HEK293 (cell line): Measurements from ENCODE around the gene MYO1G.

Experiments used
- CTCF ChIP-seq: fragments of 450-650 bp; formaldehyde crosslinking; IDR thresholded peaks from 2 replicates; pipeline ENCODE4 v1.5.1; 2016; ENCODE audit warnings: missing biosample characterization, missing genetic modification characterization
- HOXD13 ChIP-seq: sonication (generic); formaldehyde crosslinking; IDR thresholded peaks from 2 replicates; pipeline ENCODE4 v1.8.0; 2022; ENCODE audit warnings: missing genetic modification reagents, borderline replicate concordance
- PRDM1 ChIP-seq: fragments of 450-650 bp; formaldehyde crosslinking; IDR thresholded peaks from 2 replicates; pipeline ENCODE4; 2016; ENCODE audit warnings: missing biosample characterization, missing genetic modification characterization
- PRDM10 ChIP-seq: fragments of 450-650 bp; formaldehyde crosslinking; IDR thresholded peaks from 2 replicates; pipeline ENCODE4 v1.5.1; 2016; ENCODE audit warnings: missing biosample characterization, missing genetic modification characterization
- ZBTB44 ChIP-seq: fragments of 450-650 bp; IDR thresholded peaks from 2 replicates; pipeline ENCODE4 v1.5.1; 2018; ENCODE audit warnings: missing biosample characterization, mild to moderate bottlenecking, missing genetic modification characterization
- ZBTB6 ChIP-seq: fragments of 450-650 bp; formaldehyde crosslinking; IDR thresholded peaks from 2 replicates; pipeline ENCODE4 v1.5.1; 2017; ENCODE audit warnings: missing biosample characterization, missing genetic modification characterization
- ZBTB8A ChIP-seq: fragments of 450-650 bp; formaldehyde crosslinking; IDR thresholded peaks from 2 replicates; pipeline ENCODE4 v1.5.1; 2016; ENCODE audit warnings: missing biosample characterization, missing genetic modification characterization
- ZEB2 ChIP-seq: fragments of 450-650 bp; formaldehyde crosslinking; IDR thresholded peaks from 2 replicates; pipeline ENCODE4 v1.5.1; 2016; ENCODE audit warnings: missing biosample characterization, missing genetic modification characterization
- ZNF366 ChIP-seq: fragments of 450-650 bp; formaldehyde crosslinking; conservative IDR thresholded peaks from 2 replicates; pipeline ENCODE4 v1.5.1; 2016; ENCODE audit warnings: missing biosample characterization, missing genetic modification characterization
- ZNF544 ChIP-seq: fragments of 450-650 bp; formaldehyde crosslinking; IDR thresholded peaks from 2 replicates; pipeline ENCODE4 v1.5.0; 2017; ENCODE audit warnings: missing biosample characterization, missing genetic modification characterization
- ZNF747 ChIP-seq: fragments of 450-650 bp; formaldehyde crosslinking; IDR thresholded peaks from 2 replicates; pipeline ENCODE4 v1.5.1; 2016; ENCODE audit warnings: missing biosample characterization, missing genetic modification characterization

- no peak for TF ChIP-seq ZEB2 (tag by site-specific recombination)
- no peak for TF ChIP-seq ZNF747 (tag by site-specific recombination)
- TF ChIP-seq CTCF (tag by site-specific recombination): no peak
- TF ChIP-seq ZNF366 (tag by site-specific recombination): no peak
- TF ChIP-seq ZBTB8A (tag by site-specific recombination): no peak
- TF ChIP-seq ZBTB6: no peak
- TF ChIP-seq ZNF544 (tag by site-specific recombination): no peak
- no peak for TF ChIP-seq PRDM10 (tag by site-specific recombination)
- TF ChIP-seq HOXD13 (CRISPR knock-in tag): no peak
- TF ChIP-seq PRDM1 (tag by site-specific recombination): no peak
- no peak for TF ChIP-seq ZBTB44 (tag by site-specific recombination)
These were observed 41.4 kb downstream of the MYO1G start for GRCh38 chr7:44937426-44937825.
